Endothelial cell (in vitro differentiated cells): Measurements from ENCODE around the gene SYT3. TPM values are rescaled to one million over a fixed set of nuclear protein-coding genes. Genes with fewer than 3 reads are reported as not detected.

Experiments used
- DNase-seq: peaks from one replicate; pipeline ENCODE4 v3.0.0; 2021; ENCODE audit warnings: low spot score
- H3K27ac Mint-ChIP-seq: one replicate; pipeline ENCODE4 v1.8.0; 2021; ENCODE audit warnings: mixed read lengths, inconsistent platforms; ENCODE audit not compliant: unreplicated experiment
- H3K27me3 Mint-ChIP-seq: one replicate; pipeline ENCODE4 v1.8.0; 2021; ENCODE audit warnings: mild to moderate bottlenecking, moderate library complexity, mixed read lengths, inconsistent platforms; ENCODE audit not compliant: unreplicated experiment
- H3K36me3 Mint-ChIP-seq: one replicate; pipeline ENCODE4 v1.8.0; 2021; ENCODE audit warnings: mild to moderate bottlenecking, low read depth, mixed read lengths, inconsistent platforms; ENCODE audit not compliant: unreplicated experiment
- H3K4me1 Mint-ChIP-seq: one replicate; pipeline ENCODE4 v1.8.0; 2021; ENCODE audit warnings: mild to moderate bottlenecking, mixed read lengths, inconsistent platforms; ENCODE audit not compliant: unreplicated experiment
- H3K4me3 Mint-ChIP-seq: one replicate; pipeline ENCODE4 v1.8.0; 2021; ENCODE audit warnings: mild to moderate bottlenecking, mixed read lengths, inconsistent platforms; ENCODE audit not compliant: unreplicated experiment
- H3K9me3 Mint-ChIP-seq: one replicate; pipeline ENCODE4 v1.8.0; 2021; ENCODE audit warnings: mixed read lengths, inconsistent platforms; ENCODE audit not compliant: unreplicated experiment
- CTCF ChIP-seq: fragments of 200-600 bp; sonication (generic); IDR thresholded peaks from one replicate; pipeline ENCODE4 v1.5.0; 2021; ENCODE audit warnings: antibody characterized with exemption; ENCODE audit not compliant: unreplicated experiment
- total RNA-seq: library from RNA; stranded (reverse); fragmentation: NEBNext Ultra II Directional; extraction: Animal tissue kit (Norgen Biotek cat#: 25700); gene quantifications from one replicate; pipeline ENCODE4 v1.2.1, GENCODE V29; 2021; ENCODE audit not compliant: unreplicated experiment

SYT3 gene
- total RNA-seq, 1 donor from 2014 or later, result 0.15 TPM

GRCh38 chr19:50652722-50653121 lies 13.0 kb upstream of the SYT3 start:
- peaks cover 54% of the 10 kb centered on the region for H3K9me3 Mint-ChIP-seq
- H3K27me3 Mint-ChIP-seq, result peaks cover 12% of the 10 kb centered on the region
- H3K4me1 Mint-ChIP-seq, result peaks cover 3% of the 10 kb centered on the region
- no peak for DNase-seq
- H3K4me3 Mint-ChIP-seq, result no peak overlapping the region
- TF ChIP-seq CTCF, result no peak
- H3K36me3 Mint-ChIP-seq, result peaks cover 23% of the 10 kb centered on the region
- H3K27ac Mint-ChIP-seq, result no peak overlapping the region

- no peak overlapping the region for H3K4me3 Mint-ChIP-seq
- peaks cover 16% of the 10 kb centered on the region for H3K36me3 Mint-ChIP-seq
- peaks cover 54% of the 10 kb centered on the region for H3K9me3 Mint-ChIP-seq
- no peak for TF ChIP-seq CTCF
- DNase-seq, result no peak
- peaks cover 3% of the 10 kb centered on the region for H3K4me1 Mint-ChIP-seq
- no peak overlapping the region for H3K27ac Mint-ChIP-seq
- H3K27me3 Mint-ChIP-seq, result peaks cover 9% of the 10 kb centered on the region
Observed at GRCh38 chr19:50651174-50651573, 11.5 kb upstream of the SYT3 start.

- H3K9me3 Mint-ChIP-seq, result peaks cover 43% of the 10 kb centered on the region
- peak within 1 kb of the TSS; percentile 0 for H3K27ac Mint-ChIP-seq
- H3K4me1 Mint-ChIP-seq, result peaks cover 3% of the 10 kb centered on the region
- H3K36me3 Mint-ChIP-seq, result peaks cover 12% of the 10 kb centered on the region
- H3K4me3 Mint-ChIP-seq, result no peak within 1 kb of the TSS
- DNase-seq, result no peak
- peaks cover 9% of the 10 kb centered on the region for H3K27me3 Mint-ChIP-seq
- TF ChIP-seq CTCF, result no peak
Observed at GRCh38 chr19:50649433-50650391, 10.0 kb upstream of the SYT3 start, which contains the start of gene C19orf81. C19orf81 (plus strand) TSS chr19:50649445; CDS start chr19:50649445, 0 bp downstream.

GRCh38 chr19:50648659-50649058 lies 9.0 kb upstream of the SYT3 start:
- Mint-ChIP-seq H3K4me1 (peaks cover 3% of the 10 kb centered on the region), H3K27me3 (peaks cover 9% of the 10 kb centered on the region), H3K4me3 (no peak overlapping the region), H3K27ac (no peak overlapping the region), H3K36me3 (peaks cover 10% of the 10 kb centered on the region), H3K9me3 (peaks cover 36% of the 10 kb centered on the region)
- no peak for TF ChIP-seq CTCF
- no peak for DNase-seq
